HG03460 (cell line): ENCODE measurements around the gene CDH24.

ENCODE experiments used
- ATAC-seq: cut with Tn5 transposase; IDR thresholded peaks from one replicate; pipeline ENCODE4 v1.9.1; 2021; ENCODE audit not compliant: unreplicated experiment

The CDH24 gene

DNA sequence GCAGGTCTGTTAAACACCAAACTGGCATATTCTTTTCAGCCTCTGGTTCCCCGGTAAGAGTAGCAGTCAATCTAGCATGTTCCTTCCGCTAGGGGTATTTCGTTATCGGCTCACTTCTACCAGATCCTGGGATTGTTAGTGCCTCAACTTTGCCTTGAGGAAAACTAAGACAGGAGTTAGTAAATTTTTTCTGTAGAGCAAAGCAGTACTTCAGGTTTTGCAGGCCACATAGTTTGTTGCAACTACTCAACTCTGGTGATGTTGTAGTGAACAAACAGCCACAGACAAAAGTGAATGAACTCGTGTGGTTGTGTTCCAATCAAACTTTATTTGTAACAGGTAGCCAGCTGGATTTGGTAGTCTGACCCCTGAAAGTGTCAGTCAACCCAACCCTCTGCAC, 6.3 kb upstream of the CDH24 start:
- no peak for ATAC-seq

DNA sequence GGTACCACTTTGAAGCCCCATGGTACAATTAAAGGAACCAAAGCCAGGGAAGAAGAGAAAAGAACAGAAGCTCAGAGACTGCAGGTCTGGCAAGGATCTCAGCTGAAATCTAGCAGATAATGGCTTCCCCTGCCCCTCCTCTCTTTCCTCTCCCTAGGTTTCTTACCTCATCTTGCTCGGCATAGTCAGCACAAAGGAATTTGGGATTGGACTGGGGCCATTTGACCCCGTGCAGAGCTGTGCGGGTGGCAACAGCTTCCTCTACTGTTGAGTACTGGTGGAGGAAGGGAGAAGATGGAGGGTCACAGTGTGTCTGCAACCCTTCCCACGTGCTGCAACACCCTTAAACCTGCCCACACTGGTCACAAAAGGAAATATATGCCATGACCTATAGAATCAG, 4.7 kb upstream of the CDH24 start:
- no peak for ATAC-seq

DNA sequence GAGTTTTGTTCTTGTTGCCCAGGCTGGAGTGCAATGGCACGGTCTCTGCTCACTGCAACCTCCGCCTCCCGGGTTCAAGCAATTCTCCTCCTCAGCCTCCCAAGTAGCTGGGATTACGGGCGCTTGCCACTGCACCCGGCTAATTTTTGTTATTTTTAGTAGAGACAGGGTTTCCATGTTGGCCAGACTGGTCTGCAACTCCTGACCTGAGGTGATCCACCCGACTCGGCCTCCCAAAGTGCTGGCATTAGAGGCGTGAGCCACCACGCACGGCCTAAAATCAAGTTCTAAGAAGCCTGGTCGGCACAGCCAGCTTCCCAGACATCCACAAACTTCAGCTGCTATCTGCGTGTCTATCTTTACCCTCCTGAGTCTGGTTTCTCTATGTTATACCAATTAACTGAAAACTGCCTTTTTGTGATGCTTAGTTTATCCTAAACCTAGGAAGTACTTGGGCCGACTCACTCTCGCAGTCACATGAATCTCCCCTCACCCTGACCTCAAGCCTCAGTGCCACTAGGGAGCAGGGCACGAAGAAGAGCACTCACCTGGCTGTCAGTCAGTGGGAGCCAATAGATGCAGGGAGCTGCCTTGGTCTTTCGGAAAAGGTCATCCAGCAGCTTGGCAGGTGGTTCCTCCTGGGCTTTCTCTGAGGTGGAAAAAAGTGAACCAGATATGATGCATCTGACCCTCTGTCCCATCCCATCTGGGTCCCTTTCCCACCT, 3.4 kb upstream of the CDH24 start:
- ATAC-seq = no peak

DNA sequence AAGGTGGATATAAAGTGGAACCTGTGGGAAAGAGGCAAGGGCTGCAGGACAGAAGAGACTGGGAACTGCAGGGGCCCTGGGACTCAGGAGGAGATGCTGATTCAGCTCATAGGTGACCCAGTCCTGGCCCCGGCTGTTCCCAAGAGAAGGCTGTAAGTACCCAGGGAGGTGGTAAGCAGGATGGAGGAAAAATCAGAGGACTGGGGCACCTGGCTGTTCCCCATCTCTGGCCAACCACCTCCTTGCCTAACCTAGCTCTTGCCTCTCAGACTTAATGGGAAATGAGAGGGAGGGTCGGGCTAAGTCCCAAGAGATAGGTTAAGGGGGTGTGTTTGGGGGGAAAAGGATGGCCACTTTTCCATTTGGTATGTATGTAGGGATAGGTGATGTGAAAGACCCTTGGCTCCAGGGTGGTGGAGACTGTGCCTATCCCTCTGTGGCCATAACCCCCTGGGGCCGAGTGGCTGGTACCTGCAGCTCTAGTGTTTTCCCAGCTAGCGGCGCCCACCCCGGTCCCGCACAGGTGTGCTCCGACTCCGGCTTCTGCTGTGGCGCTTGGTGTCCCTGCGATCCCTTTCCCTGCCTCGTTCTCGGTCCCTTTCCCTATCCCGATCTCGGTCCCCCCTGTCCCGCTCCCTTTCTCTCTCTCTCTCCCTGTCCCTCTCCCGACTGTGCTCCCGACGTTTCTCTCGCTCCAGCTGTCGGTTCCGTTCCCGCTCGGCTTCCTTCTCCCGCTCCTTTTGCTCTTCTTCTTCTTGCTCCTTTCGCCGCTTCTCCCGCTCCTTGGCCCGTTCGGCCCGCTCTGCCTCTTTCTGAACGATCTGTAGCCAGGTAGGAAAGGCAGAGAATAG, 1.6 kb upstream of the CDH24 start:
- ATAC-seq = no peak

DNA sequence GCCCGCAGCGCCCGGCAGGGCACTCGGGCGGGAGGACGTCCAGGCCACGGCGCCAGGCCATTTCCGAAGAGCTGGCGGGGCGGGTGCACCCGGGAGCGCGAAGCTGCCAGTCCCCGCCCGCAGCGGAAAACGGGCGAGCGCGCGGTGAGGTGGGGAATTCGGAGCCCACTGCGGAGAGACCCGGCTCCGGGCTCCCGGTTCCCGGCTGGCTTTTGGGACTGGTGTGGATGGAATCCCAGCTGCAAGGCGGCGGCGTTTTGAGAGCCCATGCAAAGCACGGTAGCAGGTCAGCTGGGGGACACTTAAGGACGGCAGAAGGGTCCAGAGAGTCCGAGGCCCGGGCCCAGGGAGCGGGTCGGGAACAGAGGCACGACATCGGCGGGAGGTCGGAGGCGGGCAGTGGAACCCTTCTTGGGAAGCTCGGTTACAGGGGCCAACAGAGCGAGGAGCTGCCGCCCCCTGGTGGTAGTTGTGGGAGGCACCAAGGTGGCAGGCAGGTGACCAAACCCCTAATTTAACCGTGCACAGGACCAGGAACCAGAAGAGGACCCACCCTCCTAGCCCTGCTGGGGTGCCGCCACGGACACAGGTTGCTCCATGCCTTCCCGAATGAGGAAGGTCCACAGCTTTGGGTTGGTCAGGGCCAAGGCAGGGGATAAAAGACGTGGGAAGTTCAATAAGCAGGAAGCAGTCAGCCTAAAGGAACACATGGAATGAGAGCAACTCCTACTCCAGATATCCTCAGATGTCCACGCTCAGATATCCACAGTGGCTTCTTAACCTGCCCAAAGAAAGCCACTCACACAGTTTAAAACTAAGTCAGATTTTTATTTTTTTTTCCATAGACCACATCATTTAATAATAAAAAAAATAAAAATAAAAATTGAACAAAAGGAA, 685 bp upstream of the CDH24 start:
- peak; percentile 57 for ATAC-seq

DNA sequence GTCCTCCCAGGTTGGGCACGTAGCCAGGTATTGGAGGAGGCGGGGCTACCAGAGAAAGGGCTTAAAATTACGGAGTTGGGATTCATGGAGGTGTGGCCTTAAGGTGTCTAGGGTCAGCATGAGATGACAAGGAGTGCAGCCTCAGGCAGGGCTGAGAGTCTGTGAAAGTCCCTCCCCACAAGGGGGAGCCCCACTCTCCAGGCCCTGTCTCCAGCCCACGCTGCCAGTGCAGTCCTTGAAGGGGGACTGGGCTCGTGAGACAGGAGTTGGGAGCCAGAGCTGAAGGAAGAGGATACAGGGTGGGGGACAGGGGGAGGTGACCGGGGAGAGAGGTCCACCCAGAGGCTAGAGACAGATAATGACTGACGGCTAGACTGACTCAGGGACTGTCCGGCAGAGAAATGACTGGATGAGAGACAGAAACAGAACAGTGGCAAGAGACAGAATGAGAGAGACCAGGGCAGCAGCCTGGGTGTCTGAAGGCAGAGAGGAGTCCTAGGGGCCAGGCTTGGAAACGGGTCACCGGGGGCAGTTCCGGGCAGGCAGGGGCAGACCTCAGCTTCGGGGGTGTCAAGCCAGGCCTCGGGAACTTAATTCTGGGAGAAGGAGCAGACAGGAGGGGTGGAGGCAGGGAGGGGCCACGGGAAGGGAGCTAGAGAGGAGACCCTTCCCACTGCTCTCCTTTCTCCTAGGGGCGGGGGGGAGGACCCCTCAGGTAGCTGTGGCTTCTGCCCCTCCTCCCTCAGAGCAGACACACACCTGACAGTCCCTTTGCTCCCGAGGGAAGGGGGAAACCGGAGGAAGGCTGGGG, 970 bp downstream of the CDH24 start:
- ATAC-seq = peak; percentile 49

DNA sequence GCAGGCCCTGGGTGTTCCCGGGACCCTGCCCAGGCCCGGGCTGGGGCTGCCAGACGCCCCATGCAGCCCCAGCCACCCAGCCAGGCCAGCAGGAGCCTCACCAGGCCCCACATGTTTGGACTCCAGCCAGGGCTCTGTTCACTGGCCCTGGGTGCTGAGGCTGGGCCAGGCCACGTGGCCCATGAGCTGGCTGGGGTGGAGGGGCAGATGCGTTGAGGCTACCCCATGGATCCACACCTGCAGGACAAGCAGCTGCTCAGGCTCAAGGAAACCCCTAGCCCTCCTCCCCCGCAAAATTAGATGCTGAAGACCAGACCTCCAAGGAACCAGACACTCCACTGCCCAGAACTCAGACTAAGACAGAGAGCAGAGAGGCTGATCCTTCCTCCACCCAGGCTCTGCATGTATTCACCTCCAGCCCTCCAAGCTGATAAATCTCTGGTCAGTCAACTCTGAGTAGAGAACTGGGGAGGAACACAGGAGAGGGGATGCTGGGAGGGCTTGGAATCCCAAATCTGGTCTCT, 1.6 kb downstream of the CDH24 start:
- no peak for ATAC-seq

DNA sequence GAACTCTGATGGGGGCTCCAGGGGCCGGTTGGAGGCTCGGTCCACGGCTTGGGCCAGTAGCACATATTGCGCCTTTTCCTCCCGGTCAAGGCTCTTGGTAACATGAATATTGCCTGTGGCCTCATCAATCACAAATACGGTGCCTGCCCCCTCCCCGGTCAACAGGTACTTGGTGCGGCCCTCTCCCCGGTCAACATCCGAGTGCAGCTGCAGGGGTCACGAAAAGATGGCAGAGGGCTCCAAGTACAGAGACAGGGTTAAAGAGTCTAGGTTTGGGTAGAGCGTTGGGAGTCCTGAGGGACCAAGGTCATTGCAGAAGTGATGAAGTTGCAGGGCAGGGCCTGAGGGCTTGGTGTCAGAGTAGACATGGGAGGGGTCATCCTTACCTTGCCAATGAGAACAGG, 2.2 kb downstream of the CDH24 start:
- ATAC-seq = no peak

DNA sequence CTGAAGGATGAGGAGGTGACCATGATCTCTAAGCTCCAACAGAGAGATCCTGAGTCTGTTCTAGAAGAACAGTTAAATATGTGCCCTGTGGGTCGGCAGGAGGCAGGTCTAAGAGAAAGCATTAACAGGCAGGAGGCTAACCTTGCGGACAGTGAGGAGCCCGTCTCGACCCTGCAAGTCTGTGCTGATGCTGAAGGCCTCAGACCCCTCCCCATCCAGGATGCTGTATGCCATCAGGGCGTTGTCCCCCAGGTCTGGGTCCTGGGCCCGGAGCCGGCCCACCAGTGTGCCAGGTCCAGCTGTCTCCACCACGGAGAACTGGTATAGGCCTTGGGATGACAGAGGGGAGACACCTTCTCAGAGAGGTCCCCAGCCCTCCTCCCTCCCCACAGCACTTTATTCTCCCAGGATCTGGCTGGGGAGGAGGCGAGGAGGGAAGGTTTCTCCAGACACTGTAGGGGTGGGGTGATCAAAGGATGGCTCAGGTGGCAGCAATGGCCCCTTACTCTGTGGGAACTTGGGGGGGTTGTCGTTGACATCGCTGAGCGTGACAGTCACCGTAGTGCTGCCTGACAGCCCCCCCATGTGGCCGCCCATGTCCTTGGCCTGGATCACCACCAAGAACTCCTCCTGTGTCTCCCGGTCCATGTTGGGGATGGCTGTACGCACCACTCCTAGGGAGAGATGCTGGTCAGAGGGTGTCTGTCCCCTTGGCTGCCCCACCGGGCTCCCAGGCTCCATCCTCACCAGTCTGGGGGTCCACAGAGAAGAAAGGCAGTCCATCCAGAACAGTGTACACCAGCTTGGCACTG, 3.1 kb downstream of the CDH24 start:
- ATAC-seq = no peak

DNA sequence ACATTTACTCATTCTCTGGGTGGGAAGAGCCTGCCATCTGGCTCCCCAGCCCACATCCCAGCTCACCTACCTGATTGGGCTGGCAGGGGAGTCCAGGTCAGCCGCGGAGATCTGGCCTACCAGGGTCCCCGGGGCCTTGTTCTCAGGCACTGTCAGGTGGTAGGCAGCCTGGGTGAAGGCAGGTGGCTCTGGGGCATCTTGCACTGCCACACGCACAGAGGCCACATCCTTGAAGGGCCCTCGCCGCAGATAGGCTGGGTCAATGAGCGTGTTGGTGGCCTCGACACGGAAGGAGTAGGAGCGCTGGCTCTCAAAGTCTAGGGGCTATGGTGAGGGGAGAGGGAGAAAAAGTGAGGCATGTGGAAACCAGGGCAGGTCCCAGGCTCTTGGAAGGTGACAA, 3.9 kb downstream of the CDH24 start:
- no peak for ATAC-seq

DNA sequence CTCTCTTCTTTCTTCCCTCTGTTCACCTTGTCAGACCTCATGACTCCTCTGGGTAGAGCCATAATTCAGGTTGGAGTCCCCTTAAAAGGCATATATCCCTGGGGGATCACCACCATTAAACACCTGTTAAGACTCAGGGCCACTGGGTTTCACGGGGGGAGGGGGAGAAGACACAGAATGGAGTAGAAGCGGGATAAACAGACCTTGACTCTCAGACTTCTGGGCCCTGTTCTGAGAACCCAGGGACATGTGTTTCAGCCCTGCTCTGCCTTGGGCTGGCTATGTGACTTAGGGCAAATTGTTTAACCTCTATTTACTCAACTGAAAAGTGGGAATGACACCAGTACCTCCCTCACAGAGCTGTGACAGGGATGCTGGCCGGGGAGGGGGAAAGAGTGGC, 4.6 kb downstream of the CDH24 start:
- ATAC-seq = no peak

DNA sequence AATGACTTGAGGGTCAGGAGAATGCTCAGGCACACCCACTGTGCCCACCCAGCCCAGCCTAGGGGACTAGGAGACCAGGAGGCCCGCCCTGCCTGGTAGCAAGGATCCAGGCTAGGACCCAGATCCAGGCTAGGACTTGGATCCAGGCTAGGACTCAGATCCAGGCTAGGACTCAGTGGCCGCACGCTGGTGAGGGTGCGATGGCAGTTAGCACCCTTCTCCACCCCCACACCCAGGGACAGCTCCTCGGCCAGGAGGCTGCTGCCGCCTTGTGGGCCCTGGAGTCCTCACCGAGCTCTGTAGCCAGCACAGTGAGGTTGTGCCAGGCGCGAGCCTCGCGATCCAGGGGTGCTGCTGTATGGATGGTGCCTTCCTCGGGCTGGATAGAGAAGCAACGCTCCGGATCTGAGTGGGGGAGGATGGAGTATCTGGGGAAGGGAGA, 5.1 kb downstream of the CDH24 start:
- ATAC-seq = no peak

DNA sequence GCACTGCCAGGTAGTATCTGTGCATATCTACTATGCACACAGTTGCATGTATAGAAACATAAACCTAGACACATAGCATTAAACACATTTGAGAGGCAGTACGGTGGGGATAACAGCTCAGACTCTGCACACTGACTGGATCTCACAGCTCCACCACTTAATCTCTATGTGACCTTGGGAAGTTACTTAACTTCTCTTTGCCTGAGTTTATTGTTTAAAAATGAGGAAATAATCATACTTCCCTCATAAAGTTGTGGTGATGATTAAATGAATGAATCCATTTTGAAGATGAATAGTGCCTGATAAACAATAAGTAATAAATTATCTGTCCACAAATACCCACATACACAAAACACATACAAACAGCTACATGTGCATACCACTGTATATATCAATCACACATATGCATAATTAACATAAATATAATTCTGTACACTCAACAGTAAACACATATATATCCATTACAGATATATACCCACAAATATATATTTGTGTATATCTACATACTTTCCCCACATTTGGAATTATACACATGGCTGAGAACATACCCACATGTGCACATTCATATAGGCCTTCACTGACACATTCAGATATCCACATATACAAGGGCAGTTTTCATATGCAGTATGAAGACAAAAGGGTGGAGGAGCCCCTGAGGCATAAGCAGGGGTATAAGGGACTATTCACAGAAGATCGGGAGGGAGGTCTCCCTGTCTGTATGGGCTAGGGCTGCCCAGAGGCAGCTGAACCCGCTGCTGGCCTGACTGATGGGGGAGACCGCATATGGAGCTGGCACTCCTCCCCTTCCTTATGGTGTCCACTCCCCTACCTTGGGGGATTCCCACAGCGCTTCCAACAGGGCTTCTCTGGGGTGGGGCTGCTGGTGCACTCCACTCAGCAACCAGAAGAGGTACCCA, 5.9 kb downstream of the CDH24 start:
- ATAC-seq = no peak

DNA sequence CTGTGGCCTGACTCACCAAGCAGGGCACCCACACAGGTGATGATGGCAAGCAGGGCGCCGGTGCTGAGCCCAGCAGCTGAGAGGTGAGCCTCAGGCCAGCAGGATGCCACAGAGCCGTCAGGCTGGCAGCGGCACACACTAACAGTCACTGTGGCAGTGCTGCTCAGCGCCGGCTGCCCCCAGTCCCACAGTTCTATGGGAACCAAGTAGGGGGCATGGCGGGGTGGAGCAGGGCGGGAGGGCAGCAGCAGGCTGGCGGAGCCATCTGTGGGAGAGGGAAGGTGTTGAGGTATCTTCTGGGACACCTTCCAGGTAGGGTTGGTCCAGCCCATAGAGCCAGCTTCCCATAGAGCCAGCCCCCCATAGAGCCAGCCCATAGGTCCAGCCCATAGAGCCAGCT, 8.3 kb downstream of the CDH24 start:
- no peak for ATAC-seq

DNA sequence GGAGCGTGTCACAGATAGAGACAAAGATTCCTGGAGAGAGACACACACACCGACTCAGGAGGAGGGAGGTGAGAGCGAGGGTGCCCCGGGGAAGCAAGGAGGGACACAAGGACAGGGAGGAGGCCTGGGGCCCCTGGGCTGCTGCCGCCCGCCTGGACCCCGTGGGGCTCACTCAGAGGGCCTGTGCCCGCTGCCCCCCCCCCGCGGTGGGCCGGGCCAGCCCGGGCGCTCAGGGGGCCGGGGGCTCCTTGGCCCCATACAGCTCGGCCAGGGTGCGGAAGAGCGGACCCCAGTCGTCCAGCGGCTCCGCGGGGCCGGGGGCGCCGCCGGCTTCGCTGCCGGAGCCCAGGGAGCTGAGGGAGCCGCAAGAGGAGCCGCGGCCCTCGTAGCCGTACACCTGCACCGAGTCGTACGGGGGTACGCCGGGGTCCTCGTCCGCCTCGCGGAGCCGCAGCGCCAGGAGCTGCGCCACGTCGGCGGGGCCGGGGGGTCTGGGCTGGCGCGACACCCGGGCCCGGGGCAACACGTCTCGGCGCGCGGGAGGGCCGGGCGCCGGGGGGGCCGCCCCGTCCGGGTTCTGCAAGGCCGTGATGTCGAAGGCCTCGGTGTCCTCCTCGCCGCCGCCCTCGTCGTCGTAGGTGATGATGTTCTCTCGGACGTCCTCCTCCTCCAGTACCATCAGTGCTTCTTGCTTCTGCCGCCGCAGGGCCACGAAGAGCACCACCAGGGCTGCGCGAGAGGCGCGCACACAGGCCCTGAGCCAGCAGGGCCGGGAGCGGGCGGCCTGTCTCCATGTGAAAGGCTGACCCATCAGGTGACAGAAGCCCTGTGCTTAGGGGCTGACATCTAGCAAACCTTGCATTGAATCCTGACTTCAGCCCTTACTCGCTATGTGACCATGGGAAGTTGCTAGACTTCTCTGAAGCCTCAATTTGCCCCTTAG, 9.3 kb downstream of the CDH24 start:
- ATAC-seq = no peak

DNA sequence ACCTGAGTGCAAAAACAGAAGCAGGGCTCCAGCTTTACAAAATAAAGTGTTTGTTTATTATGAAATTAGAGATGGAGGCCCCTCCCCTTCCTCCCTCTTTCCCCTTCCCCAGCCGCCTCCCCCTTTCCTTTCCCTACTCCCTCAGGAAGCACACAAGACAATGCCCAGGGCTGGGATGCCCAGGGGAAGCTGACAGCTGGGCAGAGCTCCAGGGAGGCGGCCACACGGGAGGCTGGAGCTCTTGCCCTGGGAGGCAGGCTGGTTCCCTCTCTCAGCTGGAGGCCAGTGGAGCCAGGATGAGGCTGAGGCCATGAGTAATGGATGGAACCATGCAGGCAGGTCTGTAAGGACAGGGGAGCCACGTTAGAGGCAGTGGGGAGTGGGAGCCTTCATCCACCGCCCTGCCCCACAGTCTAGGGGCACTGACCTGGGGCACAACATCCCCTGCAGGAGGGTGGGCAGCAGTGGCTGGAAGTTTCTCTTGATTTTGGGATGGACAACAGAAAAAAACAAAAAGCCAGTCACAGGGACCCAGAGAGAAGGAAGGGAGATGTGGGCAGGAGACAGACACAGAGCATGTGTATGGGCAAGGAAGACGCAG, 10.2 kb downstream of the CDH24 start:
- ATAC-seq = no peak
